ENCODE results near the gene NEK11. TPM values are rescaled to one million over a fixed set of nuclear protein-coding genes. Genes with fewer than 3 reads are reported as not detected.

The NEK11 gene
- total and polyA plus RNA-seq, 8 donors = 7.9 to 22.1 (median 15.4) TPM

DNA sequence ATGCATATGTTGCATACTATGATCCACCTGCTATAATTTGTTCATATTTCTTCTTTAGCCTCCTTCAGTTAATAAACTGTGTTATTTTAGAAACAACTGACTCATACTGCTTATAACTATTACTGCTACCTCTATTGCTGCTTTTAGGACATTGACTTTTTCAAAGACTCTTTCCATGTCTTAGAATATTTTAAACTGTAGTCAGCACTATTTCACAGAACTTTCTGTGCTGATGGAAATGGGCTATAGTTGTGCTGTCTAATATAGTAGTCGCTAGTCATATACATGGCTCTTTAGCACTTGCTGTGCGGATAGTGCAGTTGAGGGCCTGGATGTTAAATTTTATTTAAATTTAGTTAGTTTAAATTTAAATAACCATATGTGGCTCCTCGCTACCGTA is 55.6 kb downstream of the NEK11 start:
- ATAC-seq (no peak), DNase-seq (no peak)
- Histone ChIP-seq H3K27ac (no peak overlapping the region), H3K4me1 (no peaks in the 10 kb centered on the region), H3K9me3 (no peaks in the 10 kb centered on the region), H3K36me3 (no peaks in the 10 kb centered on the region), H3K4me3 (no peak overlapping the region), H3K27me3 (no peaks in the 10 kb centered on the region)
- intact Hi-C loops (cut with DNase I) = no loop called here
- TF ChIP-seq CTCF (IDR thresholded peaks at IDR 0.05) = no peak

DNA sequence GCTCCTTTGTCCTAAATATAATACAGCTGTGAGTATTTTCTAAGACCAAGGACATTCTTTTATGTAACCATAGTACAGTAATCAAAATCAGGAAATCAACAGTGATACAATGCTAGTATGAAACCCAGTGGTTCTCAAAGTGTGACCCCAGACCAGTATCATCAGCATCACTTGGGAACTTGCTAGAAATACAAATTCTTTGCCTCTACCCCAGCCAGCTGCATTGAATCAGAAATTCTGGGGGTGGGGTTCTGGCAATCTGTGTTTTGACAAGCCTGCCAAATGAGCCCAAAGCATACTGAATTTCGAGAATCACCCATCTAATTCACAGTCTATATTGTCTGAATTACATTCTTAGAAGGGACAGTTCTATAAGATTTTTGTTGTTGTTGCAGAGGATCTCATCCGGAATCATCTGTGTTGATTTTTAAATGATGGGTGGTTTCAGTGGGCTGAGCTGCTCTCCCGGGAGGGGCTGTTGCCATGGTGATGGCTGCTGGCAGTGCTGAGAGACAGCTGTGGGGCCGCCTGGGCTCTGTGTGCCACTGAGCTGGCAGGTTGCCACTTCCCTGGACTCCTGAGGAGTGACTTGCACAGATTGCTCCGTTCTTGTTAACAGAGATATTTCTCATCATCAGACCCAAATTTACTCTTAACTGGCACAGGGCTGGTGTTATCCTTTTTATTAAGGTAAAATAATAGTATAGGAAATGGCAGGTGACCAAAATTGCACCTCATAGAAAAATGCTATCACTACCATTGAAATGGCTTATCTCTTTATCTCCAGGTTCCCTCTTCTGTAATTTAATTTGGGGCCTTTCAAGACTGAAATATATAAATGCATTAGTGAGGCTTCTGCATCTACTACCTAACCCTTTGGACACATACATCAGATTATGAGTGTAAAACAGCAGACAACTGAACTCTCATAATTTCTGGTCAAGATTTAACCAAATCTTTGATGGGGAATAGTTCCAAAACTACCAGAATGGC is 56.5 kb downstream of the NEK11 start:
- H3K9me3 ChIP-seq = no peaks in the 10 kb centered on the region
- no peak for ATAC-seq
- no peaks in the 10 kb centered on the region for H3K4me1 ChIP-seq
- no peak overlapping the region for H3K27ac ChIP-seq
- H3K36me3 ChIP-seq = no peaks in the 10 kb centered on the region
- intact Hi-C loops (cut with DNase I) = no loop called here
- TF ChIP-seq CTCF (IDR thresholded peaks at IDR 0.05) = no peak
- peak in 2 of 4 donors; percentile 19 to 62 for DNase-seq
- no peak overlapping the region for H3K4me3 ChIP-seq
- H3K27me3 ChIP-seq = no peaks in the 10 kb centered on the region

DNA sequence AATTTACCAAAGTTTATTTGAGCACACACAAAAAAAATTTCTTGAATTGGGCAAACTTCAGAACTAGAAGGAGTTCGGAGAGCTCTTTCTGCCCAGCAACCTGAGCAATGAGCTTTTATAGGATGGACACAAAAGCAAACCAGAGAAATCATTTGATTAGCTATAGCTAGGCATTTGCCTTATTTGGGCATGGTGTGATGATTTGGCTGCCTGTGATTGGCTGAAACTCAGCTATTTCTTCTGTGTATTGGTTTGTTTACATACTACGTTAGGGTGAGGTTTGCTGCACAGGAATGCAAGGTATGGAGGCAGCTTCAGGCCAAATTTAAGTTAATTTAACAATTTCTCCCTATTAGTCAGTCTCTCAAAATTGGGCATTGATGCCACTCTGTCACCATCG is 65.1 kb downstream of the NEK11 start:
- no peak overlapping the region for H3K27ac ChIP-seq
- no peaks in the 10 kb centered on the region for H3K27me3 ChIP-seq
- ATAC-seq (no peak), DNase-seq (no peak)
- intact Hi-C loops (cut with DNase I) = no loop called here
- H3K36me3 ChIP-seq = no peaks in the 10 kb centered on the region
- H3K4me1 ChIP-seq = no peaks in the 10 kb centered on the region
- no peaks in the 10 kb centered on the region for H3K9me3 ChIP-seq
- no peak for TF ChIP-seq CTCF (IDR thresholded peaks at IDR 0.05)
- H3K4me3 ChIP-seq = no peak overlapping the region

GRCh38 chr3:131107637-131108433 is 81.2 kb downstream of the NEK11 start:
- intact Hi-C loops (cut with DNase I) = no loop called here
- ATAC-seq = peak; percentile 56
- DNase-seq = no peak
- no peak for TF ChIP-seq CTCF (IDR thresholded peaks at IDR 0.05)
- no peaks in the 10 kb centered on the region for H3K27me3 ChIP-seq
- H3K9me3 ChIP-seq = no peaks in the 10 kb centered on the region
- no peaks in the 10 kb centered on the region for H3K36me3 ChIP-seq
- no peak overlapping the region for H3K27ac ChIP-seq
- no peaks in the 10 kb centered on the region for H3K4me1 ChIP-seq
- H3K4me3 ChIP-seq = no peak overlapping the region

- Histone ChIP-seq H3K27me3 (no peaks in the 10 kb centered on the region), H3K9me3 (no peaks in the 10 kb centered on the region), H3K4me3 (no peak overlapping the region), H3K36me3 (no peaks in the 10 kb centered on the region), H3K27ac (no peak overlapping the region), H3K4me1 (no peaks in the 10 kb centered on the region)
- no peak for ATAC-seq
- DNase-seq = no peak
- intact Hi-C loops (cut with DNase I) = no loop called here
- TF ChIP-seq CTCF (IDR thresholded peaks at IDR 0.05) = no peak
Measured at GRCh38 chr3:131109156-131109555, 82.5 kb downstream of the NEK11 start.
